GM23338 (cell line): ENCODE data around the gene KIFC1. TPM values are rescaled to one million over a fixed set of nuclear protein-coding genes. Genes with fewer than 3 reads are reported as not detected.
A peak's percentile ranks its signal among the peaks of the same experiment; 100 is the strongest.

Experiments used
- ATAC-seq: fragments of 200-7000 bp; cut with Tn5 transposase; 3 replicates; pipeline ENCODE4 v1.9.1; 2020
- DNase-seq: peaks from one replicate; pipeline ENCODE4 v3.0.0-alpha.2; 2015; ENCODE audit warnings: low spot score
- H2AFZ ChIP-seq: fragments of 200-600 bp; sonication (generic); 2 replicates; pipeline ENCODE4 v1.8.0; 2016; ENCODE audit warnings: antibody characterized with exemption, mild to moderate bottlenecking, moderate library complexity
- H3F3A ChIP-seq: fragments of 200-600 bp; sonication (generic); replicated peaks from 2 replicates; pipeline ENCODE4 v1.8.0; 2017; ENCODE audit warnings: antibody characterized with exemption, mixed run types, low read depth
- H3K27ac ChIP-seq: fragments of 200-600 bp; sonication (generic); 2 replicates; pipeline ENCODE4 v1.6.1; 2016; ENCODE audit warnings: low read depth
- H3K27me3 ChIP-seq: fragments of 200-600 bp; sonication (generic); 2 replicates; pipeline ENCODE4 v1.8.0; 2016; ENCODE audit warnings: mild to moderate bottlenecking, mixed run types, moderate library complexity; ENCODE audit not compliant: insufficient read depth
- H3K36me3 ChIP-seq: fragments of 200-600 bp; sonication (generic); 2 replicates; pipeline ENCODE4 v1.8.0; 2016; ENCODE audit warnings: mild to moderate bottlenecking; ENCODE audit not compliant: insufficient read depth
- H3K4me1 ChIP-seq: fragments of 200-600 bp; sonication (generic); 2 replicates; pipeline ENCODE4 v1.8.0; 2016; ENCODE audit warnings: mild to moderate bottlenecking, moderate library complexity; ENCODE audit not compliant: insufficient read depth
- H3K4me2 ChIP-seq: fragments of 200-600 bp; sonication (generic); 2 replicates; pipeline ENCODE4 v1.7.1; 2017; ENCODE audit warnings: mixed run types
- H3K4me3 ChIP-seq: fragments of 200-600 bp; sonication (generic); 2 replicates; pipeline ENCODE4 v1.6.1; 2016; ENCODE audit warnings: mixed run types
- H3K79me2 ChIP-seq: fragments of 200-600 bp; sonication (generic); replicated peaks from 2 replicates; pipeline ENCODE4 v1.8.0; 2017; ENCODE audit warnings: mild to moderate bottlenecking; ENCODE audit not compliant: insufficient read depth
- H3K9me2 ChIP-seq: fragments of 200-600 bp; sonication (generic); 2 replicates; pipeline ENCODE4 v1.8.0; 2017; ENCODE audit not compliant: insufficient read depth
- H4K20me1 ChIP-seq: fragments of 200-600 bp; sonication (generic); replicated peaks from 2 replicates; pipeline ENCODE4 v1.8.0; 2017; ENCODE audit warnings: mild to moderate bottlenecking; ENCODE audit not compliant: insufficient read depth
- H3K27ac Mint-ChIP-seq: 2 replicates; pipeline ENCODE4 v1.8.0; 2020; ENCODE audit warnings: inconsistent platforms, mild to moderate bottlenecking, moderate library complexity, mixed read lengths
- H3K27me3 Mint-ChIP-seq: 3 replicates; pipeline ENCODE4 v1.8.0; 2022; ENCODE audit warnings: low read depth, mild to moderate bottlenecking, moderate library complexity, mixed read lengths, inconsistent platforms; ENCODE audit not compliant: insufficient read depth, poor library complexity
- H3K36me3 Mint-ChIP-seq: 3 replicates; pipeline ENCODE4 v1.8.0; 2021; ENCODE audit warnings: low read depth, mild to moderate bottlenecking, inconsistent platforms, moderate library complexity, mixed read lengths
- H3K4me1 Mint-ChIP-seq: 3 replicates; pipeline ENCODE4 v1.8.0; 2020; ENCODE audit warnings: mild to moderate bottlenecking, inconsistent platforms, mixed read lengths
- H3K4me3 Mint-ChIP-seq: 3 replicates; pipeline ENCODE4 v1.8.0; 2021; ENCODE audit warnings: moderate library complexity, mild to moderate bottlenecking, inconsistent platforms, mixed read lengths
- H3K9me3 Mint-ChIP-seq: 3 replicates; pipeline ENCODE4 v1.8.0; 2020; ENCODE audit warnings: moderate library complexity, mild to moderate bottlenecking, inconsistent platforms, mixed read lengths
- EZH2 ChIP-seq: fragments of 200-600 bp; sonication (generic); IDR thresholded peaks from one replicate; pipeline ENCODE4 v1.8.0; 2017; ENCODE audit warnings: antibody characterized with exemption, mild to moderate bottlenecking, low read depth; ENCODE audit not compliant: unreplicated experiment
- EZH2phosphoT487 ChIP-seq: fragments of 200-600 bp; sonication (generic); IDR thresholded peaks from one replicate; pipeline ENCODE4 v1.8.1; 2018; ENCODE audit warnings: antibody characterized with exemption; ENCODE audit not compliant: unreplicated experiment
- JUNB ChIP-seq: IDR thresholded peaks from one replicate; pipeline ENCODE4 v1.6.1; 2016; ENCODE audit warnings: antibody characterized with exemption; ENCODE audit not compliant: unreplicated experiment
- NANOG ChIP-seq: IDR thresholded peaks from 2 replicates; pipeline ENCODE4 v1.6.1; 2016; ENCODE audit warnings: antibody characterized with exemption, borderline replicate concordance
- POLR2AphosphoS5 ChIP-seq: IDR thresholded peaks from 2 replicates; pipeline ENCODE4 v1.6.1; 2016; ENCODE audit warnings: antibody characterized with exemption, low read depth
- STAT1 ChIP-seq: IDR thresholded peaks from one replicate; pipeline ENCODE4 v1.6.1; 2016; ENCODE audit warnings: antibody characterized with exemption; ENCODE audit not compliant: unreplicated experiment
- ZNF114 ChIP-seq: fragments of 250-450 bp; sonication (Bioruptor Pico); IDR thresholded peaks from 2 replicates; pipeline ENCODE4 v1.5.0; 2020; ENCODE audit warnings: mild to moderate bottlenecking, moderate library complexity
- ZNF331 ChIP-seq: fragments of 250-450 bp; sonication (Bioruptor Pico); IDR thresholded peaks from 2 replicates; pipeline ENCODE4 v1.5.0; 2020; ENCODE audit warnings: low read depth, mild to moderate bottlenecking, moderate library complexity
- polyA plus RNA-seq: library from polyadenylated mRNA; unstranded; fragments of >200 nt; fragmentation: Nextera tagmentation; extraction: Ambion mirVana; gene quantifications from 2 replicates; pipeline ENCODE4 v1.2.1, GENCODE V29; 2016
- total RNA-seq: library from RNA; depleted of rRNA; stranded (reverse); fragments of >200 nt; shearing (Covaris generic); gene quantifications from 2 replicates; pipeline ENCODE4 v1.2.3, GENCODE V29; 2014
- TF ChIP-seq, protein P1 (sequence below): IDR thresholded peaks from 2 replicates; pipeline ENCODE4 v1.6.1; 2016; ENCODE audit warnings: antibody characterized with exemption
- TF ChIP-seq, protein P2 (sequence below): IDR thresholded peaks from one replicate; pipeline ENCODE4 v1.6.1; 2018; ENCODE audit warnings: antibody characterized with exemption; ENCODE audit not compliant: unreplicated experiment

Gene KIFC1
- total and polyA plus RNA-seq, 2 experiments from 2014 or later: 10.3 to 61.7 TPM

DNA sequence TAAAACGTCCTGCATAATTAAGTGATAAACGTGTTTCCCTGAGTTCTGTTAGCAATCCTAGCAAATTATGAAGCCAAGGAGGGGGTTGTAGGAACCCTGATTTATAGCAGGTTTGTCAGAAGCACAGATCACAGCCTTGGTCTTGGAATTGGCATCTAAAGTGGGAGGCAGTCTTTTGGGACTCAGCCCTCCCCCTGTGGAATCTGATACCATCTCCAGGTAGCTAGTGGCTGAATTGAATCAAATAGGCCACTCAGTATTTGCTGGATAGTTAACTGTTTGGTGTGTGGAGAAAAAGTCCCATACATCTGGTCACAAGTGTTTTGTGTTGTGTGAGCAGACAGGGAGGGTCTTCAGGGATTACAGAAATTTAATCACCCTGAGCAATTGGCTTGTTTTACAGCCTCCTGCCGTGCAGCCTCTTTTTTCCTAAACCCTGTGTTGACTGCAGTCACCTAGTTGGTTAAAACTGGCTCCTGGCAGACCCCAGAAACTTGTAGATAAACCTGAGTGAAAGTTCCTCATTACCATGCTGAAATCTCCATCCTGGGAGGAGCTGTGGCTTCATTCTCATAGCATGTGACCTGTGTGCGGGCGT lies 19.0 kb upstream of the KIFC1 start:
- no peaks in the 10 kb centered on the region for H3K27me3 ChIP-seq
- ATAC-seq (peak; percentile 73), DNase-seq (peak; percentile 38)
- peaks cover 27% of the 10 kb centered on the region for H3K4me1 ChIP-seq
- Mint-ChIP-seq H3K27ac (peak overlapping the region; percentile 49), H3K4me3 (no peak overlapping the region; the same call in 2 of the 3 replicates), H3K36me3 (no peaks in the 10 kb centered on the region), H3K4me1 (peaks cover 31% of the 10 kb centered on the region), H3K27me3 (peaks cover 4% of the 10 kb centered on the region), H3K9me3 (no peaks in the 10 kb centered on the region)
- H3F3A ChIP-seq: 0 out of 2 replicates have a peak, but pooled peaks cover 3% of the 10 kb centered on the region
- H4K20me1 ChIP-seq: no peaks in the 10 kb centered on the region
- H2AFZ ChIP-seq: peak overlapping the region; percentile 24
- no peaks in the 10 kb centered on the region for H3K36me3 ChIP-seq
- H3K79me2 ChIP-seq: no peaks in the 10 kb centered on the region
- H3K4me3 ChIP-seq: no peak overlapping the region
- 0 out of 2 replicates have a peak overlapping the region, but pooled peaks have one; percentile 39 for H3K27ac ChIP-seq
- TF ChIP-seq EZH2 (no peak), JUNB (no peak), ZNF331 (CRISPR knock-in tag) (no peak), NANOG (no peak), STAT1 (no peak), ZNF114 (CRISPR knock-in tag) (no peak), POLR2AphosphoS5 (no peak), EZH2phosphoT487 (no peak)
- TF ChIP-seq, protein P1, sequence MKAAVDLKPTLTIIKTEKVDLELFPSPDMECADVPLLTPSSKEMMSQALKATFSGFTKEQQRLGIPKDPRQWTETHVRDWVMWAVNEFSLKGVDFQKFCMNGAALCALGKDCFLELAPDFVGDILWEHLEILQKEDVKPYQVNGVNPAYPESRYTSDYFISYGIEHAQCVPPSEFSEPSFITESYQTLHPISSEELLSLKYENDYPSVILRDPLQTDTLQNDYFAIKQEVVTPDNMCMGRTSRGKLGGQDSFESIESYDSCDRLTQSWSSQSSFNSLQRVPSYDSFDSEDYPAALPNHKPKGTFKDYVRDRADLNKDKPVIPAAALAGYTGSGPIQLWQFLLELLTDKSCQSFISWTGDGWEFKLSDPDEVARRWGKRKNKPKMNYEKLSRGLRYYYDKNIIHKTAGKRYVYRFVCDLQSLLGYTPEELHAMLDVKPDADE: no peak
- TF ChIP-seq, protein P2, sequence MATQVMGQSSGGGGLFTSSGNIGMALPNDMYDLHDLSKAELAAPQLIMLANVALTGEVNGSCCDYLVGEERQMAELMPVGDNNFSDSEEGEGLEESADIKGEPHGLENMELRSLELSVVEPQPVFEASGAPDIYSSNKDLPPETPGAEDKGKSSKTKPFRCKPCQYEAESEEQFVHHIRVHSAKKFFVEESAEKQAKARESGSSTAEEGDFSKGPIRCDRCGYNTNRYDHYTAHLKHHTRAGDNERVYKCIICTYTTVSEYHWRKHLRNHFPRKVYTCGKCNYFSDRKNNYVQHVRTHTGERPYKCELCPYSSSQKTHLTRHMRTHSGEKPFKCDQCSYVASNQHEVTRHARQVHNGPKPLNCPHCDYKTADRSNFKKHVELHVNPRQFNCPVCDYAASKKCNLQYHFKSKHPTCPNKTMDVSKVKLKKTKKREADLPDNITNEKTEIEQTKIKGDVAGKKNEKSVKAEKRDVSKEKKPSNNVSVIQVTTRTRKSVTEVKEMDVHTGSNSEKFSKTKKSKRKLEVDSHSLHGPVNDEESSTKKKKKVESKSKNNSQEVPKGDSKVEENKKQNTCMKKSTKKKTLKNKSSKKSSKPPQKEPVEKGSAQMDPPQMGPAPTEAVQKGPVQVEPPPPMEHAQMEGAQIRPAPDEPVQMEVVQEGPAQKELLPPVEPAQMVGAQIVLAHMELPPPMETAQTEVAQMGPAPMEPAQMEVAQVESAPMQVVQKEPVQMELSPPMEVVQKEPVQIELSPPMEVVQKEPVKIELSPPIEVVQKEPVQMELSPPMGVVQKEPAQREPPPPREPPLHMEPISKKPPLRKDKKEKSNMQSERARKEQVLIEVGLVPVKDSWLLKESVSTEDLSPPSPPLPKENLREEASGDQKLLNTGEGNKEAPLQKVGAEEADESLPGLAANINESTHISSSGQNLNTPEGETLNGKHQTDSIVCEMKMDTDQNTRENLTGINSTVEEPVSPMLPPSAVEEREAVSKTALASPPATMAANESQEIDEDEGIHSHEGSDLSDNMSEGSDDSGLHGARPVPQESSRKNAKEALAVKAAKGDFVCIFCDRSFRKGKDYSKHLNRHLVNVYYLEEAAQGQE: no peak
- 0 out of 2 replicates have a peak overlapping the region, but pooled peaks have one; percentile 3 for H3K4me2 ChIP-seq
- H3K9me2 ChIP-seq: no peaks in the 10 kb centered on the region
